ENCODE measurements around the gene CD276. TPM values are rescaled to one million over a fixed set of nuclear protein-coding genes. Genes with fewer than 3 reads are reported as not detected.
"Not testable (repeated sequence)": the region's sequence is repeated elsewhere in the genome, so short reads cannot be mapped to it uniquely, and the experiment has no call there.

CD276 gene
- total RNA-seq, 2 donors from 2014 or later: 0.73 to 2.5 TPM

- Mint-ChIP-seq H3K36me3 (no peaks in the 10 kb centered on the region), H3K9me3 (no peaks in the 10 kb centered on the region), H3K27ac (no peak overlapping the region)
- ATAC-seq (peak; percentile 41 to 61), DNase-seq (ENCODE audit: low spot score in 2 of 2) (peak; percentile 68 to 71)
Observed at GRCh38 chr15:73700041-73700842, 16.1 kb downstream of the CD276 start.

- not testable (repeated sequence) for H3K9me3 Mint-ChIP-seq; H3K27ac Mint-ChIP-seq; H3K36me3 Mint-ChIP-seq; DNase-seq (ENCODE audit: low spot score in 2 of 2); ATAC-seq
Observed at GRCh38 chr15:73702311-73703239, 18.4 kb downstream of the CD276 start.

GRCh38 chr15:73703601-73704000, 19.4 kb downstream of the CD276 start:
- H3K9me3 Mint-ChIP-seq; ATAC-seq; H3K36me3 Mint-ChIP-seq; DNase-seq (ENCODE audit: low spot score in 2 of 2); H3K27ac Mint-ChIP-seq: not testable (repeated sequence)

- ATAC-seq; H3K36me3 Mint-ChIP-seq; H3K27ac Mint-ChIP-seq; H3K9me3 Mint-ChIP-seq; DNase-seq (ENCODE audit: low spot score in 2 of 2): not testable (repeated sequence)
Observed at GRCh38 chr15:73704142-73704868, 20.1 kb downstream of the CD276 start.

- Mint-ChIP-seq H3K36me3 (no peaks in the 10 kb centered on the region), H3K9me3 (no peaks in the 10 kb centered on the region)
Observed at GRCh38 chr15:73704869-73705645, 20.9 kb downstream of the CD276 start.

GRCh38 chr15:73708691-73709090, 24.5 kb downstream of the CD276 start:
- H3K36me3 Mint-ChIP-seq: no peaks in the 10 kb centered on the region
- ATAC-seq (no peak), DNase-seq (ENCODE audit: low spot score in 2 of 2) (no peak)
- H3K9me3 Mint-ChIP-seq: no peaks in the 10 kb centered on the region
- H3K27ac Mint-ChIP-seq: peak overlapping the region; percentile 2 to 32

More at GRCh38 chr15:73704869-73705645, 20.9 kb downstream of the CD276 start:
- H3K27ac Mint-ChIP-seq: no peak overlapping the region
- DNase-seq (ENCODE audit: low spot score in 2 of 2) (peak; percentile 60 to 70), ATAC-seq (peak; percentile 77 to 79)

- no peak overlapping the region for H3K27ac Mint-ChIP-seq
- H3K9me3 Mint-ChIP-seq: no peaks in the 10 kb centered on the region
- ATAC-seq: no peak
- no peak for DNase-seq (ENCODE audit: low spot score in 2 of 2)
- H3K36me3 Mint-ChIP-seq: no peaks in the 10 kb centered on the region
Observed at GRCh38 chr15:73709241-73709640, 25.1 kb downstream of the CD276 start.

GRCh38 chr15:73709686-73710085, 25.5 kb downstream of the CD276 start:
- Mint-ChIP-seq H3K27ac (no peak overlapping the region), H3K36me3 (no peaks in the 10 kb centered on the region), H3K9me3 (no peaks in the 10 kb centered on the region)
- DNase-seq (ENCODE audit: low spot score in 2 of 2): no peak
- ATAC-seq: no peak

- ATAC-seq: no peak
- no peak overlapping the region for H3K27ac Mint-ChIP-seq
- no peaks in the 10 kb centered on the region for H3K36me3 Mint-ChIP-seq
- no peaks in the 10 kb centered on the region for H3K9me3 Mint-ChIP-seq
- no peak for DNase-seq (ENCODE audit: low spot score in 2 of 2)
Observed at GRCh38 chr15:73710321-73710720, 26.1 kb downstream of the CD276 start.

GRCh38 chr15:73711526-73711925, 27.3 kb downstream of the CD276 start:
- Mint-ChIP-seq H3K36me3 (no peaks in the 10 kb centered on the region), H3K9me3 (no peaks in the 10 kb centered on the region), H3K27ac (no peak overlapping the region)
- no peak for ATAC-seq
- no peak for DNase-seq (ENCODE audit: low spot score in 2 of 2)

GRCh38 chr15:73712107-73712506, 27.9 kb downstream of the CD276 start:
- H3K9me3 Mint-ChIP-seq: no peaks in the 10 kb centered on the region
- ATAC-seq (no peak), DNase-seq (ENCODE audit: low spot score in 2 of 2) (no peak)
- no peak overlapping the region for H3K27ac Mint-ChIP-seq
- no peaks in the 10 kb centered on the region for H3K36me3 Mint-ChIP-seq

- no peaks in the 10 kb centered on the region for H3K9me3 Mint-ChIP-seq
- ATAC-seq: no peak
Observed at GRCh38 chr15:73714695-73715301, 30.6 kb downstream of the CD276 start.

GRCh38 chr15:73715417-73715816, 31.2 kb downstream of the CD276 start:
- DNase-seq (ENCODE audit: low spot score in 2 of 2) (no peak), ATAC-seq (no peak)
- H3K36me3 Mint-ChIP-seq: no peaks in the 10 kb centered on the region
- H3K9me3 Mint-ChIP-seq: no peaks in the 10 kb centered on the region
- no peak overlapping the region for H3K27ac Mint-ChIP-seq

More at GRCh38 chr15:73714695-73715301, 30.6 kb downstream of the CD276 start:
- H3K27ac Mint-ChIP-seq: peak overlapping the region in 1 of 2 donors; percentile 14
- DNase-seq (ENCODE audit: low spot score in 2 of 2): no peak
- H3K36me3 Mint-ChIP-seq: no peaks in the 10 kb centered on the region

- H3K27ac Mint-ChIP-seq: no peak overlapping the region
Observed at GRCh38 chr15:73716417-73716816, 32.2 kb downstream of the CD276 start.

GRCh38 chr15:73717206-73717605, 33.0 kb downstream of the CD276 start:
- H3K9me3 Mint-ChIP-seq: no peaks in the 10 kb centered on the region
- no peaks in the 10 kb centered on the region for H3K36me3 Mint-ChIP-seq
- ATAC-seq (no peak), DNase-seq (ENCODE audit: low spot score in 2 of 2) (no peak)
- H3K27ac Mint-ChIP-seq: no peak overlapping the region

More at GRCh38 chr15:73716417-73716816, 32.2 kb downstream of the CD276 start:
- Mint-ChIP-seq H3K9me3 (no peaks in the 10 kb centered on the region), H3K36me3 (no peaks in the 10 kb centered on the region)
- ATAC-seq (no peak), DNase-seq (ENCODE audit: low spot score in 2 of 2) (no peak)

- no peak for DNase-seq (ENCODE audit: low spot score in 2 of 2)
- Mint-ChIP-seq H3K27ac (no peak overlapping the region), H3K36me3 (no peaks in the 10 kb centered on the region), H3K9me3 (no peaks in the 10 kb centered on the region)
- ATAC-seq: no peak
Observed at GRCh38 chr15:73717802-73718201, 33.6 kb downstream of the CD276 start.
